ENCODE measurements around the gene FEM1C.

FEM1C gene

GRCh38 chr5:115586525-115587146, 42.1 kb upstream of the FEM1C start:
- H2BK15ac ChIP-seq (ENCODE audit: low read length): no peak overlapping the region
- no peak overlapping the region for H3K14ac ChIP-seq (ENCODE audit: low read length)
- H3K4me2 ChIP-seq (ENCODE audit: insufficient read depth, low read length, poor library complexity, severe bottlenecking): no peak overlapping the region
- H3K4me1 ChIP-seq (ENCODE audit: control insufficient read depth in 2 of 2, insufficient read depth in 1 of 2, low read depth in 1 of 2, low read length in 2 of 2): peaks cover 0 to 2% of the 10 kb centered on the region in 2 donors
- H3K23ac ChIP-seq (ENCODE audit: low read depth, low read length, poor library complexity): no peak overlapping the region
- H3K27ac ChIP-seq (replicated peaks; ENCODE audit: low read length): no peak overlapping the region
- H3K4ac ChIP-seq (ENCODE audit: low read length): no peak overlapping the region
- H2BK12ac ChIP-seq (ENCODE audit: low read length): no peak overlapping the region
- WGBS, 2 donors (ENCODE audit: extremely low coverage in 2 of 2, insufficient read length in 2 of 2, insufficient replicate concordance in 1 of 2): no CpG with 5 or more reads among the region's 6 CpGs
- H3K36me3 ChIP-seq (replicated peaks in 1 of 2; ENCODE audit: control insufficient read depth in 2 of 2, insufficient read depth in 2 of 2, low read length in 2 of 2): no peaks in the 10 kb centered on the region
- H4K8ac ChIP-seq (ENCODE audit: low read depth, low read length): no peak overlapping the region
- H4K91ac ChIP-seq (ENCODE audit: low read depth, low read length, poor library complexity): no peak overlapping the region
- H3K4me3 ChIP-seq (ENCODE audit: low read length in 2 of 2): no peak overlapping the region
- H3K27me3 ChIP-seq (ENCODE audit: control insufficient read depth in 3 of 3, insufficient read depth in 3 of 3, low read depth in 1 of 3, low read length in 3 of 3): no peaks in the 10 kb centered on the region
- H2BK120ac ChIP-seq (ENCODE audit: low read depth, low read length): no peak overlapping the region
- no peak overlapping the region for H3K18ac ChIP-seq (ENCODE audit: low read length)
- no peaks in the 10 kb centered on the region for H3K9me3 ChIP-seq (replicated peaks in 1 of 2; ENCODE audit: control insufficient read depth in 2 of 2, insufficient read depth in 1 of 2, low read depth in 1 of 2, low read length in 2 of 2)
- no peaks in the 10 kb centered on the region for H3K79me1 ChIP-seq (ENCODE audit: low read depth, low read length)
- H2AFZ ChIP-seq (ENCODE audit: low read length): no peak overlapping the region
- no peak overlapping the region for H2BK5ac ChIP-seq (ENCODE audit: low read length)
- no peak overlapping the region for H2AK5ac ChIP-seq (ENCODE audit: low read depth, low read length)
- H3K9ac ChIP-seq (ENCODE audit: low read depth, low read length, poor library complexity): no peak overlapping the region
- no peak for DNase-seq (ENCODE audit: low spot score)

GRCh38 chr5:115585265-115585664, 40.7 kb upstream of the FEM1C start:
- H2AK5ac ChIP-seq (ENCODE audit: low read depth, low read length): no peak overlapping the region
- H3K79me1 ChIP-seq (ENCODE audit: low read depth, low read length): no peaks in the 10 kb centered on the region
- no peak overlapping the region for H3K27ac ChIP-seq (replicated peaks; ENCODE audit: low read length)
- H2BK5ac ChIP-seq (ENCODE audit: low read length): no peak overlapping the region
- no peak for DNase-seq (ENCODE audit: low spot score)
- no peak overlapping the region for H4K91ac ChIP-seq (ENCODE audit: low read depth, low read length, poor library complexity)
- H3K9me3 ChIP-seq (replicated peaks in 1 of 2; ENCODE audit: control insufficient read depth in 2 of 2, insufficient read depth in 1 of 2, low read depth in 1 of 2, low read length in 2 of 2): no peaks in the 10 kb centered on the region
- H3K4me2 ChIP-seq (ENCODE audit: insufficient read depth, low read length, poor library complexity, severe bottlenecking): no peak overlapping the region
- no peaks in the 10 kb centered on the region for H3K27me3 ChIP-seq (ENCODE audit: control insufficient read depth in 3 of 3, insufficient read depth in 3 of 3, low read depth in 1 of 3, low read length in 3 of 3)
- H3K4me3 ChIP-seq (ENCODE audit: low read length in 2 of 2): no peak overlapping the region
- H3K36me3 ChIP-seq (replicated peaks in 1 of 2; ENCODE audit: control insufficient read depth in 2 of 2, insufficient read depth in 2 of 2, low read length in 2 of 2): no peaks in the 10 kb centered on the region
- WGBS, 2 donors (ENCODE audit: extremely low coverage in 2 of 2, insufficient read length in 2 of 2, insufficient replicate concordance in 1 of 2): no CpG with 5 or more reads among the region's 1 CpG
- H3K4ac ChIP-seq (ENCODE audit: low read length): no peak overlapping the region
- no peak overlapping the region for H4K8ac ChIP-seq (ENCODE audit: low read depth, low read length)
- H2BK120ac ChIP-seq (ENCODE audit: low read depth, low read length): no peak overlapping the region
- no peak overlapping the region for H2AFZ ChIP-seq (ENCODE audit: low read length)
- H2BK12ac ChIP-seq (ENCODE audit: low read length): no peak overlapping the region
- no peak overlapping the region for H2BK15ac ChIP-seq (ENCODE audit: low read length)
- peaks cover 0 to 2% of the 10 kb centered on the region in 2 donors for H3K4me1 ChIP-seq (ENCODE audit: control insufficient read depth in 2 of 2, insufficient read depth in 1 of 2, low read depth in 1 of 2, low read length in 2 of 2)
- no peak overlapping the region for H3K14ac ChIP-seq (ENCODE audit: low read length)
- no peak overlapping the region for H3K9ac ChIP-seq (ENCODE audit: low read depth, low read length, poor library complexity)
- no peak overlapping the region for H3K18ac ChIP-seq (ENCODE audit: low read length)
- no peak overlapping the region for H3K23ac ChIP-seq (ENCODE audit: low read depth, low read length, poor library complexity)

GRCh38 chr5:115584501-115584900, 39.9 kb upstream of the FEM1C start:
- Histone ChIP-seq H3K23ac (ENCODE audit: low read depth, low read length, poor library complexity) (no peak overlapping the region), H3K4me2 (ENCODE audit: insufficient read depth, low read length, poor library complexity, severe bottlenecking) (no peak overlapping the region), H3K4me1 (ENCODE audit: control insufficient read depth in 2 of 2, insufficient read depth in 1 of 2, low read depth in 1 of 2, low read length in 2 of 2) (peaks cover 0 to 2% of the 10 kb centered on the region in 2 donors), H2AFZ (ENCODE audit: low read length) (no peak overlapping the region), H3K79me1 (ENCODE audit: low read depth, low read length) (no peaks in the 10 kb centered on the region), H3K27ac (replicated peaks; ENCODE audit: low read length) (no peak overlapping the region), H3K36me3 (replicated peaks in 1 of 2; ENCODE audit: control insufficient read depth in 2 of 2, insufficient read depth in 2 of 2, low read length in 2 of 2) (no peaks in the 10 kb centered on the region), H4K8ac (ENCODE audit: low read depth, low read length) (no peak overlapping the region), H2BK120ac (ENCODE audit: low read depth, low read length) (no peak overlapping the region), H3K4ac (ENCODE audit: low read length) (no peak overlapping the region), H4K91ac (ENCODE audit: low read depth, low read length, poor library complexity) (no peak overlapping the region), H2BK15ac (ENCODE audit: low read length) (no peak overlapping the region), H3K14ac (ENCODE audit: low read length) (no peak overlapping the region), H3K9me3 (replicated peaks in 1 of 2; ENCODE audit: control insufficient read depth in 2 of 2, insufficient read depth in 1 of 2, low read depth in 1 of 2, low read length in 2 of 2) (no peaks in the 10 kb centered on the region), H3K9ac (ENCODE audit: low read depth, low read length, poor library complexity) (no peak overlapping the region), H2AK5ac (ENCODE audit: low read depth, low read length) (no peak overlapping the region), H3K27me3 (ENCODE audit: control insufficient read depth in 3 of 3, insufficient read depth in 3 of 3, low read depth in 1 of 3, low read length in 3 of 3) (no peaks in the 10 kb centered on the region), H3K18ac (ENCODE audit: low read length) (no peak overlapping the region), H2BK12ac (ENCODE audit: low read length) (no peak overlapping the region), H3K4me3 (ENCODE audit: low read length in 2 of 2) (no peak overlapping the region), H2BK5ac (ENCODE audit: low read length) (no peak overlapping the region)
- no CpG with 5 or more reads among the region's 1 CpG for WGBS, 2 donors (ENCODE audit: extremely low coverage in 2 of 2, insufficient read length in 2 of 2, insufficient replicate concordance in 1 of 2)
- DNase-seq (ENCODE audit: low spot score): no peak

- Histone ChIP-seq H2AFZ (ENCODE audit: low read length) (no peak overlapping the region), H3K23ac (ENCODE audit: low read depth, low read length, poor library complexity) (no peak overlapping the region), H4K91ac (ENCODE audit: low read depth, low read length, poor library complexity) (no peak overlapping the region), H2AK5ac (ENCODE audit: low read depth, low read length) (no peak overlapping the region), H3K9ac (ENCODE audit: low read depth, low read length, poor library complexity) (no peak overlapping the region), H4K8ac (ENCODE audit: low read depth, low read length) (peak overlapping the region; percentile 84), H2BK120ac (ENCODE audit: low read depth, low read length) (no peak overlapping the region), H3K4me2 (ENCODE audit: insufficient read depth, low read length, poor library complexity, severe bottlenecking) (no peak overlapping the region), H2BK12ac (ENCODE audit: low read length) (no peak overlapping the region), H3K4me1 (ENCODE audit: control insufficient read depth in 2 of 2, insufficient read depth in 1 of 2, low read depth in 1 of 2, low read length in 2 of 2) (peaks cover 0 to 3% of the 10 kb centered on the region in 2 donors), H3K4me3 (ENCODE audit: low read length in 2 of 2) (no peak overlapping the region), H3K27ac (replicated peaks; ENCODE audit: low read length) (no peak overlapping the region), H3K27me3 (ENCODE audit: control insufficient read depth in 3 of 3, insufficient read depth in 3 of 3, low read depth in 1 of 3, low read length in 3 of 3) (no peaks in the 10 kb centered on the region), H3K36me3 (replicated peaks in 1 of 2; ENCODE audit: control insufficient read depth in 2 of 2, insufficient read depth in 2 of 2, low read length in 2 of 2) (no peaks in the 10 kb centered on the region), H3K9me3 (replicated peaks in 1 of 2; ENCODE audit: control insufficient read depth in 2 of 2, insufficient read depth in 1 of 2, low read depth in 1 of 2, low read length in 2 of 2) (no peaks in the 10 kb centered on the region), H2BK5ac (ENCODE audit: low read length) (no peak overlapping the region), H3K18ac (ENCODE audit: low read length) (no peak overlapping the region), H3K4ac (ENCODE audit: low read length) (no peak overlapping the region), H2BK15ac (ENCODE audit: low read length) (no peak overlapping the region), H3K79me1 (ENCODE audit: low read depth, low read length) (no peaks in the 10 kb centered on the region), H3K14ac (ENCODE audit: low read length) (no peak overlapping the region)
- no peak for DNase-seq (ENCODE audit: low spot score)
- WGBS, 2 donors (ENCODE audit: extremely low coverage in 2 of 2, insufficient read length in 2 of 2, insufficient replicate concordance in 1 of 2): no CpG with 5 or more reads among the region's 3 CpGs
Observed at GRCh38 chr5:115583474-115583873, 38.9 kb upstream of the FEM1C start.

Measured in neuronal stem cell (in vitro differentiated cells).